ENCODE data around the gene CHRDL1.

The CHRDL1 gene

DNA sequence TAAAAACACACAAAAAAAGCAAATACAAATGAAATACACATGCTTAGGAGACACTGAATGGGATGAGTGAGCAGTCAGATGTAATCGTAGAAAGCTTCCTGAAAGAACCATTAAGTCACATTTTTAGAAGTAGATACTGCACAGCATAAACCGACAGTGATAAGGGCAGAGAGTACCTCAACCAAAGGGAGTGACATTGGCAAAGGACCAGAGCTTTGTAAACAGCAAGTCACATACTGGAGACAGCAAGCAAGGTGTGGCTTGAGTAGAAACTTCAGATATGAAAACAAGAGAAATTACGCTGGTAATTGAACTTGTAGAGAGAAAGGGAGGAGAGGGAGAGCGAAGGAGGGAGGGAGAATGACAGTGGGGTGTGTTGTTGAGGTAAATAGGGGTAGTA is 92.0 kb downstream of the CHRDL1 start:
- no peak overlapping the region for H3K27ac ChIP-seq (ENCODE audit: low read depth, low read length)
- no peaks in the 10 kb centered on the region for H3K9me3 ChIP-seq (ENCODE audit: insufficient read depth, low read length)
- H4K20me1 ChIP-seq (ENCODE audit: low read depth, low read length): no peaks in the 10 kb centered on the region
- H3K79me2 ChIP-seq (ENCODE audit: insufficient read depth, low read length): no peaks in the 10 kb centered on the region
- no peak overlapping the region for H3K4me3 ChIP-seq (ENCODE audit: insufficient read depth, low read length, poor library complexity, severe bottlenecking)
- H3F3A ChIP-seq (ENCODE audit: insufficient read depth): no peaks in the 10 kb centered on the region
- no peak overlapping the region for H3K4me2 ChIP-seq (ENCODE audit: low read depth, low read length, poor library complexity, severe bottlenecking)
- no peak overlapping the region for H2AFZ ChIP-seq (ENCODE audit: low read depth, low read length, severe bottlenecking)
- TF ChIP-seq EZH2phosphoT487 (conservative IDR thresholded peaks at IDR 0.05; ENCODE audit: low read length): no peak
- TF ChIP-seq, protein P1, sequence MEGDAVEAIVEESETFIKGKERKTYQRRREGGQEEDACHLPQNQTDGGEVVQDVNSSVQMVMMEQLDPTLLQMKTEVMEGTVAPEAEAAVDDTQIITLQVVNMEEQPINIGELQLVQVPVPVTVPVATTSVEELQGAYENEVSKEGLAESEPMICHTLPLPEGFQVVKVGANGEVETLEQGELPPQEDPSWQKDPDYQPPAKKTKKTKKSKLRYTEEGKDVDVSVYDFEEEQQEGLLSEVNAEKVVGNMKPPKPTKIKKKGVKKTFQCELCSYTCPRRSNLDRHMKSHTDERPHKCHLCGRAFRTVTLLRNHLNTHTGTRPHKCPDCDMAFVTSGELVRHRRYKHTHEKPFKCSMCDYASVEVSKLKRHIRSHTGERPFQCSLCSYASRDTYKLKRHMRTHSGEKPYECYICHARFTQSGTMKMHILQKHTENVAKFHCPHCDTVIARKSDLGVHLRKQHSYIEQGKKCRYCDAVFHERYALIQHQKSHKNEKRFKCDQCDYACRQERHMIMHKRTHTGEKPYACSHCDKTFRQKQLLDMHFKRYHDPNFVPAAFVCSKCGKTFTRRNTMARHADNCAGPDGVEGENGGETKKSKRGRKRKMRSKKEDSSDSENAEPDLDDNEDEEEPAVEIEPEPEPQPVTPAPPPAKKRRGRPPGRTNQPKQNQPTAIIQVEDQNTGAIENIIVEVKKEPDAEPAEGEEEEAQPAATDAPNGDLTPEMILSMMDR (IDR thresholded peaks at IDR 0.05; ENCODE audit: insufficient read depth, low read length, poor library complexity, severe bottlenecking): no peak
- H3K9ac ChIP-seq (ENCODE audit: low read length): no peak overlapping the region
- H3K9me2 ChIP-seq (replicated peaks; ENCODE audit: insufficient read depth, low read length): no peaks in the 10 kb centered on the region
- H3K36me3 ChIP-seq (ENCODE audit: low read length): no peaks in the 10 kb centered on the region
- H3K27me3 ChIP-seq (ENCODE audit: low read length): no peaks in the 10 kb centered on the region

DNA sequence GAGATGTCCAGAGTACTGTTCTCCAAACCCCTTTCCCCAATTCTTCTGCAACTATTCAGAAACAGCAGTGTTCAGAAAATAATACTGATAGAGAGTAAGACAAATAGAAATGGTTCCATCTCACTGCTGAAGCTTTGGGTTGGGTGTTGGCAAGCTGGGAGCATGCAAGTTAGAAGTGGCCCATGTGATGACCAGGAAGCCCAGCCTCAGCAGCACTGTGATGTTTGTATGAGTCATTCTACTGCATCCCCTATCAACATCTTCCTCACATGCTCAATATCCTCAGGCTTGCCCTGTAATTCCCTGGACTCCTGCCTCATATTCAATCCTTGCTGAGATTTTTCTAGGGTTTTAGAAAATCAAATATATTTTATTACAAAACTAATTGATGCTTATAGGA is 96.5 kb downstream of the CHRDL1 start:
- no peak overlapping the region for H3K4me3 ChIP-seq (ENCODE audit: insufficient read depth, low read length, poor library complexity, severe bottlenecking)
- no peaks in the 10 kb centered on the region for H3K36me3 ChIP-seq (ENCODE audit: low read length)

DNA sequence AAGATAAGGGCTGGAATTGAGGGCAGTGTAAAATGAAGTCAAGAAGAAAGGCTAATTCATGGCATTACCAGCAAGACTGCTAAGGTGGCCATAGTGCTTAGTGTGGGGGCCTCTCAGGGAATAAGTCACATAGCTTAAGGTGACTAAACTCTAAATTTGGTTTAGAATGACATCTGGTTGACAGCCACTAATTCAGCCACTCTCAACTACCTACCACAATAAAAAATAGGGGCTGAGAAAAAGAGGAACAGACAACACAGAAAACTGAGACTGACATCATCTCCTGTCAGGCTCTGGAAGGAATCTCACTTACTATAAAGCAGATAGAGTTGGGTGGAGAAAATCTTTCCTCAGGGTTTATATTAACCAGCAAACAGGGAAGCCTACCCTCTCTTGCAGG is 96.9 kb downstream of the CHRDL1 start:
- no peaks in the 10 kb centered on the region for H3K9me3 ChIP-seq (ENCODE audit: insufficient read depth, low read length)
- no peaks in the 10 kb centered on the region for H3K9me2 ChIP-seq (replicated peaks; ENCODE audit: insufficient read depth, low read length)
- no peaks in the 10 kb centered on the region for H3K79me2 ChIP-seq (ENCODE audit: insufficient read depth, low read length)
- H3K4me3 ChIP-seq (ENCODE audit: insufficient read depth, low read length, poor library complexity, severe bottlenecking): no peak overlapping the region
- no peak overlapping the region for H3K4me2 ChIP-seq (ENCODE audit: low read depth, low read length, poor library complexity, severe bottlenecking)
- no peak for TF ChIP-seq EZH2phosphoT487 (conservative IDR thresholded peaks at IDR 0.05; ENCODE audit: low read length)
- TF ChIP-seq, protein P1 (IDR thresholded peaks at IDR 0.05; ENCODE audit: insufficient read depth, low read length, poor library complexity, severe bottlenecking): no peak
- no peak overlapping the region for H3K9ac ChIP-seq (ENCODE audit: low read length)
- no peaks in the 10 kb centered on the region for H3F3A ChIP-seq (ENCODE audit: insufficient read depth)
- no peaks in the 10 kb centered on the region for H4K20me1 ChIP-seq (ENCODE audit: low read depth, low read length)
- no peaks in the 10 kb centered on the region for H3K36me3 ChIP-seq (ENCODE audit: low read length)
- no peak overlapping the region for H3K27ac ChIP-seq (ENCODE audit: low read depth, low read length)
- no peak overlapping the region for H2AFZ ChIP-seq (ENCODE audit: low read depth, low read length, severe bottlenecking)
- H3K27me3 ChIP-seq (ENCODE audit: low read length): no peaks in the 10 kb centered on the region

More for the DNA sequence above, 96.5 kb downstream of the CHRDL1 start:
- Histone ChIP-seq H3K79me2 (ENCODE audit: insufficient read depth, low read length) (no peaks in the 10 kb centered on the region), H3K27me3 (ENCODE audit: low read length) (no peaks in the 10 kb centered on the region), H2AFZ (ENCODE audit: low read depth, low read length, severe bottlenecking) (no peak overlapping the region), H4K20me1 (ENCODE audit: low read depth, low read length) (no peaks in the 10 kb centered on the region), H3F3A (ENCODE audit: insufficient read depth) (no peaks in the 10 kb centered on the region), H3K9me2 (replicated peaks; ENCODE audit: insufficient read depth, low read length) (no peaks in the 10 kb centered on the region), H3K9me3 (ENCODE audit: insufficient read depth, low read length) (no peaks in the 10 kb centered on the region), H3K27ac (ENCODE audit: low read depth, low read length) (no peak overlapping the region), H3K4me2 (ENCODE audit: low read depth, low read length, poor library complexity, severe bottlenecking) (no peak overlapping the region), H3K9ac (ENCODE audit: low read length) (no peak overlapping the region)
- TF ChIP-seq, protein P1 (IDR thresholded peaks at IDR 0.05; ENCODE audit: insufficient read depth, low read length, poor library complexity, severe bottlenecking): no peak
- TF ChIP-seq EZH2phosphoT487 (conservative IDR thresholded peaks at IDR 0.05; ENCODE audit: low read length): no peak

All from SU-DHL-6 (cell line).